ENCODE measurements around the gene DUSP8. TPM values are rescaled to one million over a fixed set of nuclear protein-coding genes. Genes with fewer than 3 reads are reported as not detected.

DUSP8 gene
- total RNA-seq, 1 donor from 2014 or later = 123 TPM

DNA sequence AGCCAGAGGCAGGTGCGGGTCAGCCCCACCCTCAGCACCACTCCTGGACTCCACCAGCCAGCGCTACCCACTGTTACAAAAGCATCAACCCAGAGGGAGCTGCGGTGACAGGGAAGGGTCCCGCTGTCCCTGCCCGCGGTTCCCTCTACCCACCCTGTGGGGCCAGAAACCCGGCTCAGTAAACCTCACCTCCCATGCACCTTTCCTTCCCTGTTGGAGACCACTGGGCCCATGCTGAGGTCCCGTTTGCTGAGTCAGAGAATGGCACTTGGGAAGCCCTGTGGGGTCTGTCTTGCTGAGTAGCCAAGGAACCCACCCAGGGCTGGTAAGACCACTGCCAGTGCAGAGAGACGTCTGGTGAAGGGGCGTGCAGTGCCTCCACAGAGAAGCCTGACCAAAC is 43.4 kb downstream of the DUSP8 start:
- Mint-ChIP-seq H3K4me1 (ENCODE audit: low read depth, unreplicated experiment) (peaks cover 39% of the 10 kb centered on the region), H3K27ac (ENCODE audit: unreplicated experiment) (no peak overlapping the region), H3K9me3 (ENCODE audit: unreplicated experiment) (peaks cover 5% of the 10 kb centered on the region), H3K36me3 (ENCODE audit: unreplicated experiment) (no peaks in the 10 kb centered on the region), H3K4me3 (ENCODE audit: unreplicated experiment) (no peak overlapping the region), H3K27me3 (ENCODE audit: unreplicated experiment) (peaks cover 3% of the 10 kb centered on the region)
- TF ChIP-seq, protein P1, sequence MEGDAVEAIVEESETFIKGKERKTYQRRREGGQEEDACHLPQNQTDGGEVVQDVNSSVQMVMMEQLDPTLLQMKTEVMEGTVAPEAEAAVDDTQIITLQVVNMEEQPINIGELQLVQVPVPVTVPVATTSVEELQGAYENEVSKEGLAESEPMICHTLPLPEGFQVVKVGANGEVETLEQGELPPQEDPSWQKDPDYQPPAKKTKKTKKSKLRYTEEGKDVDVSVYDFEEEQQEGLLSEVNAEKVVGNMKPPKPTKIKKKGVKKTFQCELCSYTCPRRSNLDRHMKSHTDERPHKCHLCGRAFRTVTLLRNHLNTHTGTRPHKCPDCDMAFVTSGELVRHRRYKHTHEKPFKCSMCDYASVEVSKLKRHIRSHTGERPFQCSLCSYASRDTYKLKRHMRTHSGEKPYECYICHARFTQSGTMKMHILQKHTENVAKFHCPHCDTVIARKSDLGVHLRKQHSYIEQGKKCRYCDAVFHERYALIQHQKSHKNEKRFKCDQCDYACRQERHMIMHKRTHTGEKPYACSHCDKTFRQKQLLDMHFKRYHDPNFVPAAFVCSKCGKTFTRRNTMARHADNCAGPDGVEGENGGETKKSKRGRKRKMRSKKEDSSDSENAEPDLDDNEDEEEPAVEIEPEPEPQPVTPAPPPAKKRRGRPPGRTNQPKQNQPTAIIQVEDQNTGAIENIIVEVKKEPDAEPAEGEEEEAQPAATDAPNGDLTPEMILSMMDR (IDR thresholded peaks at IDR 0.05; ENCODE audit: partially characterized antibody, unreplicated experiment) = no peak
- no peak for DNase-seq

DNA sequence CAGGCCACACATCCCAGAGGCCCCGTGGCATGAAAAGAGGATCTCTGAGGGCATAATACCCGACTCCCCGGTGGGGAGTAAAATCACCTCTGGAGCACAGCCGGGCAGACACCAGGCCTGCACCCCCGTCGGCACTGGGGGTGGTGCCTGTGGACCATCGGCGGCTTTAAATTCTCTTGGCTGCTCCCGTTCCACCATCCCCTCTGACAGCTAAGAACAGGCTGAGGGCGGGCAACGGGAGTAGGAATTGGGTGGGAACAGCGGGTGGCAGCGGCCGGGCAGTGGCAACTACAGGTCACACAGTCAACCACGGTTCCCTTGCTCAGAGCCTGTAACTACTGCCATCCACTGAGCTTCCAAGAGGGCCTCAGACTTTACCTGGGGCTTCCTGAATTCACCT is 45.3 kb downstream of the DUSP8 start:
- Mint-ChIP-seq H3K36me3 (ENCODE audit: unreplicated experiment) (no peaks in the 10 kb centered on the region), H3K9me3 (ENCODE audit: unreplicated experiment) (peaks cover 6% of the 10 kb centered on the region), H3K27ac (ENCODE audit: unreplicated experiment) (no peak overlapping the region), H3K27me3 (ENCODE audit: unreplicated experiment) (no peaks in the 10 kb centered on the region), H3K4me1 (ENCODE audit: low read depth, unreplicated experiment) (peaks cover 35% of the 10 kb centered on the region), H3K4me3 (ENCODE audit: unreplicated experiment) (no peak overlapping the region)
- no peak for DNase-seq
- TF ChIP-seq, protein P1 (IDR thresholded peaks at IDR 0.05; ENCODE audit: partially characterized antibody, unreplicated experiment) = no peak

GRCh38 chr11:1523779-1524178 is 48.3 kb downstream of the DUSP8 start:
- DNase-seq = no peak
- Mint-ChIP-seq H3K4me3 (ENCODE audit: unreplicated experiment) (no peak overlapping the region), H3K4me1 (ENCODE audit: low read depth, unreplicated experiment) (peaks cover 46% of the 10 kb centered on the region), H3K27ac (ENCODE audit: unreplicated experiment) (no peak overlapping the region), H3K27me3 (ENCODE audit: unreplicated experiment) (peaks cover 5% of the 10 kb centered on the region), H3K9me3 (ENCODE audit: unreplicated experiment) (peaks cover 7% of the 10 kb centered on the region), H3K36me3 (ENCODE audit: unreplicated experiment) (no peaks in the 10 kb centered on the region)
- TF ChIP-seq, protein P1 (IDR thresholded peaks at IDR 0.05; ENCODE audit: partially characterized antibody, unreplicated experiment) = no peak

DNA sequence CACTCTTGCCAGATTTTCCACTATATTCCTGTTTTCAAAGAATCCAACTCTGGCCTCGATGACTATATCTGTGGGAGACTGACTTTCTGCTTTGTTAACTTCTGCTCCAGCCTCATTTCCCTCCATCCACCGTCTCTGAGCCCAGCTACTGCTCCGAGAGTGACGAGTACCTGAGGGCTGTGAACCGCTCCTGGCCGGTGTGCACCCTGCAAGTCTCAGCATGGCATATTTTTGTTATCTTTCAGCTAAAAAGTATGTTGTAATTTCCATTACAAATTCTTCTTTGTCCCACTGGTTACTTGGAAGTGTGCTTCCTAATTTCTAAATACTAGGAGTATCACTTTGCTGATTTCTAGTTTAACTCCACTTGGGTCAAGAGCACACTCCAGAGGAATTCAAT is 49.0 kb downstream of the DUSP8 start:
- Mint-ChIP-seq H3K27ac (ENCODE audit: unreplicated experiment) (no peak overlapping the region), H3K4me1 (ENCODE audit: low read depth, unreplicated experiment) (peaks cover 45% of the 10 kb centered on the region), H3K36me3 (ENCODE audit: unreplicated experiment) (no peaks in the 10 kb centered on the region), H3K27me3 (ENCODE audit: unreplicated experiment) (peaks cover 5% of the 10 kb centered on the region), H3K4me3 (ENCODE audit: unreplicated experiment) (peak overlapping the region; percentile 7), H3K9me3 (ENCODE audit: unreplicated experiment) (peaks cover 7% of the 10 kb centered on the region)
- TF ChIP-seq, protein P1 (IDR thresholded peaks at IDR 0.05; ENCODE audit: partially characterized antibody, unreplicated experiment) = no peak
- no peak for DNase-seq

DNA sequence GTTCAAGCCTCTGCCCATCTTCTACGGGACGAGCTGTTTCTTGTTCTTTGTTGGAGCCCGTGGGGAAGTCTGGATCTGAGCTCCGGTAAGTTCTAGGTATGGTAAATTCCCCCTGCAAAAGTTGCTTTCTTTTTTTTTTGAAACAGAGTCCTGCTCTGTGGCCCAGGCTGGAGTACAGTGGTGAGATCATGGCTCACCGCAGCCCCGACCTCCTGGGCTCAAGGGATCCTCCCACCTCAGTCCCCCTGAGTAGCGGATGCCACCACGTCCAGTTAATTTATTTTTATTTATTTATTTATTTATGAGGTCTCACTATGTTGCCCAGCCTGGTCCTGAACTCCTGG is 50.0 kb downstream of the DUSP8 start:
- Mint-ChIP-seq H3K4me3 (ENCODE audit: unreplicated experiment) (no peak overlapping the region), H3K4me1 (ENCODE audit: low read depth, unreplicated experiment) (peaks cover 50% of the 10 kb centered on the region), H3K36me3 (ENCODE audit: unreplicated experiment) (no peaks in the 10 kb centered on the region), H3K27me3 (ENCODE audit: unreplicated experiment) (peaks cover 5% of the 10 kb centered on the region), H3K27ac (ENCODE audit: unreplicated experiment) (no peak overlapping the region), H3K9me3 (ENCODE audit: unreplicated experiment) (peaks cover 7% of the 10 kb centered on the region)
- DNase-seq = no peak
- TF ChIP-seq, protein P1 (IDR thresholded peaks at IDR 0.05; ENCODE audit: partially characterized antibody, unreplicated experiment) = no peak

Measured in glutamatergic neuron (in vitro differentiated cells).